Putamen (tissue), 1 donor: ENCODE data around the gene STAB1.
"Not testable (repeated sequence)": the region's sequence is repeated elsewhere in the genome, so short reads cannot be mapped to it uniquely, and the experiment has no call there.

Source experiments
- DNase-seq: peaks from one replicate; pipeline ENCODE4 v3.0.0-alpha.2; 2016; ENCODE audit warnings: low spot score

Gene STAB1

DNA sequence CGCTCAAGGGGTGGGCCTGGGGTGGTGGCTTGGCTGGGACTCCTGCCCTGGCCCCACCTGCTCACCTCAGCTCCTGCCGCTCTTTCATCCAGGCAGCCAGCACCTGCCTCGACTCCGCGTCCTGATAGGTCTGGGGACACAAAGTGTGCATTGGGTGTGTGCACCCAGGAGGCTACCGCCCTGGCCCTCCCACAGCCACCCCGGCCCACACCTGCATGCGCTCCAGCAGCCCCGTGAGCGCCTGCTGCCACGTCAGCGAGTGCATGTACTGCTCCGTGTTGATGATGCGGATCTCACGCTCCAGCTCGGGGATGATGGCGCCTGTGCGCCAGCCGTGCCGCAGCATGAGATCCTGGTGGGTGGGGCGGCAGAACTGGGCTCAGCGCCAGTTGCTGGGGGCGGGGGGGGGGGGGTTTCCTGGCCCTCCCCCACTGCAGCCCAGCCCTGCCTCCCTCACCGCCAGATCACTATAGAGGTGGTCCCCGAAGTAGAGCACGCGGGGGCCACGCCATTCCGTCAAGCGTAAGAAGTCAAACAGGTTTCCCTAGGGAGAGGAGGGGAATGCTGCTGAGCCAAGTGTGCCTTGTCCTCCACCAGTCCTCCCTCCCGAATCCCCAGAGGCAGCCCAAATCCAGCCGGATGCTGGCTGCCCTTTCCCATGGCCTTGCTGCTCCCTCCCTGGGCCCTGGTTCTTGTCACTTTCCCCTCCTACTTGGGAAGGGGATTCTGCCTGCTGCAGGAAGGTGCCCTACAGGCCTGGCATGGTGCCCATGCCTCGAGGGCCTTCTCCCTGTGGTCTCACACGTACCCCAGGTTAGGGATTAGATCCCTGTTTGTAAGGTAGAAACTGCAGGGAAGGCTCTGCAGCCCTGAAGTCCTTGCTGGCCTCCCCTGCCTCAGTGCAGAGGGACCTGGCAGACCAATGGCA is 29.9 kb downstream of the STAB1 start:
- DNase-seq = no peak

DNA sequence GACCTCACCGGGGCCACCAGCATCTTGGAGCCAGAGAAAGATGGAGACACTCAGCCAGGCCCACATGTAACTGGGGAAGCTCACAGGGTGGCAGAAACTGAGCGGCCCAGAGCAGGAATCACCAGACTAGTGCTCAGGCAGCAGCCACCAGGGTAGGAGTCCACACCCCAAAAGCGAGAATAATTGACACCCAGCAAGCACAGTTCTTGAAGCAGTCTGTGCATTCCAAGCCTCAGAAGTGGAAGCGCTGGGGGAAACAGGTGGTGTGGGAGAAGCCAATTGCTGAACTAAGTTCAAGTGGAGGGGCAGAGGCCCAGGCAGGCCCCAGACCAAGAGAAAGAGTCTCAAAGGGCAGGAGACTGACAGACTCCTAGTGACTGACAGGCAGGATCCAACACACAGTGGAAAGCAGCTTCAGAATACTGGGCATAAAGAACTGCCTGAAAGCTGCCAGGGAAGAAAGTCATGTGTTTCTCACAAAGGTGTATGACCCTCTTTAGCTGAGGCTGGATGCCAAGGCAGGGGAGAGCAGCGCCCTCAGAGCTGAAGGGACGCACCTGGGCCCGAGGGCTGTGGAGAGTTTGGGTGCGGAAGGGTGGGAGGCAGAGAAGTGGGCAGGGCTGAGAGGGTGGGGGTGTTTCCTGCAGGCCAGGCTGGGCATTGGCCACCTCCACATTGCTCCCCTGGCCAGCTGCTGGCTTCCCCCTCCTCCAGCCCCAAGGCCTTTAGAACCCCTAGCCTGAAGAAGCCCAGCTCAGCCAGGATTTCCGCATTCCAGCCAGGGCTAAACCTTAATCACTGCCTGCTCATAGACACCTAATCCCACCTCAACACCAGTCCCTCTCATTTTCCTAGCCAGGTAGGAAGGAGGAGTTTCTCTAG is 30.8 kb downstream of the STAB1 start:
- no peak for DNase-seq

DNA sequence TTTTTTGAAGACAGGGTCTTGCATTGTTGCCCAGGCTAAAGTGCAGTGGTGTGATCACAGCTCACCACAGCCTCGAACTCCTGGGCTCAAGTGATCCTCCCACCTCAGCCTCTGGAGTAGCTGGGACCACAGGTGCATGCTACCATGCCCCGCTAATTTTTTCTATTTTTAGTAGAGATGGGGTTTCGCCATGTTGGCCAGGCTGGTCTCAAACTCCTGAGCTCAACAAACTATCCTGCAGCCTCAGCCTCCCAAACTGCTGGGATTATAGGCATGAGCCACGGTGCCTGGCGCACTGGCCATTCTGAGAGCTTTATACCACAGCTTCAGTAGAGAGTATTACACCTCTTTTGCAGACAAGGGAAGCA is 31.5 kb downstream of the STAB1 start:
- DNase-seq = not testable (repeated sequence)

DNA sequence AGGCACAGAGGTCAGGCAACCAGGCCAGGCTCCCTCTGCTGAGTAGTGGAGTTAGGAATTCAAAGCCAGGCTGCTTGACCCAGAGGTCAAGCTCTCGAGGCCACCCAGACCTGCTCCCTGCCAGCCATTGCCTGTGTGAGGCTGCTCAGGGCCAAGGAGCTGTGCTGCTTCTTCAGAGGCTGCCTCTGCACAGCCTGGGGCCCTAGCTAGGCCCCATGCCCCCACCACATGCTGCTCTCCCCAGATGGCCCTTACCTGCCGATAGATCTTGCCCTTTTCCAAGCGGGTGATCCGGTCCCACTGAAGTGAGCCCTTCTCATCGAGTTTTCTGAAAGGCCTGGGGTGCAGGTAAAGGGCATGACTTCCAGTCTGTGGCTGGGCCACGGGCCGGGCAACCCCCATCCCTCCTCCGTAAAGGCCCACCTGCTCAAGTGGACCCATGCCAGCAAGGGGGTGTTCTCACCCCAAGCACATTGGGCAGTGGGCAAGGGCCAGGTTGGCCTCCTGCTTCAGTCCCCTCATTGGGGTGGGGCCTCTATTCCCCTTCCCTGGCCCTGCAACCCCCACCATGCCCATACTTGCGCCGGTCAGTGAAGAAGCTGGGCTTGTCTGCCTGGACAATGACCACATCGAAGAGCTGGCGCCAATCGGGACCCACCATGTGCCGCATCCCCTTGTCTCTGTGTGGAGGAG is 32.0 kb downstream of the STAB1 start:
- no peak for DNase-seq

DNA sequence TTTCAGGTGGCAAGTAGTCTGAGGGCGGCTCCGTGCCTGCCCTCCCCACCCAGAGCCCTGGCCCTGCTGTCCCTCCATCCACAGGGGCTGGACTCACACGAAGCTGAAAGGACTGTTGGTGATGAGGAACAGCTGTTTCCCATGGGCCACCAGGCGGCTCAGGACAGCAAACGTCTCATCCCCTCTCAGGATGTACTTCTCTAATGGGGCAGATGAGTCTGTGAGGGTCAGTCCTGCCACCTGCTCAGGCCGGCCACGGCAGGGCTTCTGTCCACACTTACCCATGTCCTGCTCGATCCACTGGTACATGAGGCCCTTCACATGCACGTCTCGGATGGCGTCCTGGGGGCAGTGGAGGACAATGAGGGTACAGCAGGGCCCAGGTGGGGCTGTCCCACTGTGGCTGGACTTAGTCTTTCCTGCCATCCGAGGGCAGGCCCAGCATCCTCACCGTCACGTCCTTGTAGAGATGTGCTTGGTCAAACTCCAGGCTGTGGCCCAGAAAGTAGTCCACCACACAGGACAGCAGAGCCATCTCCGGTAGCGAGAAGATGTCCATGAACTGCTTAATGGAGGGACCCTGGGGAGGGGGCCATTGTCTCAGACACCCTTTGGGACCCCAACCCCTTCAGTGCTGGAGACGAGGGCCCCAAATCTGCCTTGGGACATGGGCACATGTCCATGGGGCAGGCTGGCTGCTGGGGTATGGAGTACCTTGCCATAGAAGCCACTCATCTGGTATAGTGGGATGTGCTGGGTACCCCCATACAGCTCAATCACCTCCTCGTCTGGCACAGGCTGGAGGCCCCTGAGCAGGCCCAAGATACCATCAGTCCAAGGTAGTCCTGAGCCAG is 32.8 kb downstream of the STAB1 start:
- DNase-seq = no peak

DNA sequence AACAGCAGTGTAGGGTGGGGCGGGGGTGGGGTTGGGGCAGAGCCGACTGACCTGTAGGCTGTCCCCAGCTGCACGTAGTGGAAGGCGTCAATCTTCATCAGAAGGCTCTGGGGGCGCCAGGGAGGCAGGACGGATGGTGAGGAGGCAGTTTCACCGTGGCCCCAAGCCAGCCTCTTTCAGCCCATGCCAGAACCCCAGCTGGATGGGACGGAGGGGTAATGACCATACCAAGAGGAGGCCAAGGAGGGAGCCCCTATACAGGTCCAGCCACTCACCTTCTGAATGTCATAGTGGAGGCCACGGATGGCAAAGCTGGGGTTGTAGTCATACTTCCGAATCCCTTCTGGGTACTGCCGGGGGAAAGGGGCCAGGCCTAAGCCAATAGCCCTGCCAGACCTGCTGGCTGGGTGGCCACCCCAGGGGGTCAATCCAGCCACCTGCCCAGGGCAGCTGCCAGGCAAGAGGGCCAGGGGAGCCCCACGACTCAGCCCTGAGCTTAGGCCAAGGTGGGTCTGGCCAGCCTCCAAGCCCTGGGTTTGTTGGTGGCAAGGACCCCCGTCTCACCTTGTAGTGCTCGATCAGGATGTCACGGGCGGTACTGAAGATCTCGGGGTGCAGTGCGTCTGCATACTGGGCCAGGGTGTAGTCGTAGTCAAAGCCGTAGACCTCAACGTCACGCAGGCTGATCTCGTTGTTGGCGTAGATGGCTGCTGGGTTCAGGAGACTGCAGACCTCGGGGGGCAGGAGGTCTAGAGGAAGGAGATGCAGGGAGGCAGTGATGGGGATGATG is 33.6 kb downstream of the STAB1 start:
- no peak for DNase-seq

DNA sequence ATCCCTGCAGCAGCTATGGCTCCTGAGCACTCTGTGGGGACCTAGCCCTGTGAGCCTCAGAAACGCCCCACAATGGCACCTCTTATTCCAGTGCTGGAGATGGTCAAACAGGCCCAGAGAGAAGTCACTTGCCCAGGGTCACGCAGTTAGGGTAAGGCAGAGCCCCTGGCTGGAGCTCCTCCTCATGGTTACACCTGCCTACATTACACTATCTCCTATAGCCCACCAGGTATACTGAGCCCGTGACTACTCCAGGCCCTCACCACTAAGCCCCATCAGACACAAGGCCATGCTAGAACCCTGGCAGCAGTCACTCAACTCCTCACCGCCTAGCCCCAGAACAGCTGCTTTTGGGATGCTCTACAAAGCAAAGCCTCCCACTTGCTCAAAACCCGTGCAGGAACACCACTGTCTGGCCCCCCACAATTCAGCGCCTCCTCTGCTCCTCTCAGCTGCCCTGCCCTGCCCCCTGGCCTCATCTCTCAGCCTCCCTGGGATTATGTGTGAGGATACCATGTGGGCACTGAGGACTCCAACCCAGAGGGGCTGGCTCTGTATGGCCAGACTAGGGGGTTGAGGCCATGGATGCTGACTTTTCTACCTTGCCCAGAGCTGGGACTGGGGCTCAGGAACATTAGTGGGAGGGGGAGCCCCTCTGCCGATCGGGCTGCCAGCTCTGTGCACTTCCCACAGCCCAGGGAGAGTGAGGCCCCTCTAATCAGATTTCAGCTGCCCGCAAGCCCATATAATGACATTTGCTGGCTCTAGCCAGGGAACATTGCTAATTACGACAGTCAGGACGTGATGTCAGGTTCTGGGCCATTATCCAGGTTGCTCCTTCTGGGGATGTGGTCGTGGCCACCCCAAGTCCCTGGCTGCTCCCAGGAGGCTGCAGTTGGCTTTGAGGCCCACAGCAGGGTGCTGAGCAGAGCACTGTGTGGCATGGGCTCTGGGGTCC is 34.5 kb downstream of the STAB1 start:
- no peak for DNase-seq

DNA sequence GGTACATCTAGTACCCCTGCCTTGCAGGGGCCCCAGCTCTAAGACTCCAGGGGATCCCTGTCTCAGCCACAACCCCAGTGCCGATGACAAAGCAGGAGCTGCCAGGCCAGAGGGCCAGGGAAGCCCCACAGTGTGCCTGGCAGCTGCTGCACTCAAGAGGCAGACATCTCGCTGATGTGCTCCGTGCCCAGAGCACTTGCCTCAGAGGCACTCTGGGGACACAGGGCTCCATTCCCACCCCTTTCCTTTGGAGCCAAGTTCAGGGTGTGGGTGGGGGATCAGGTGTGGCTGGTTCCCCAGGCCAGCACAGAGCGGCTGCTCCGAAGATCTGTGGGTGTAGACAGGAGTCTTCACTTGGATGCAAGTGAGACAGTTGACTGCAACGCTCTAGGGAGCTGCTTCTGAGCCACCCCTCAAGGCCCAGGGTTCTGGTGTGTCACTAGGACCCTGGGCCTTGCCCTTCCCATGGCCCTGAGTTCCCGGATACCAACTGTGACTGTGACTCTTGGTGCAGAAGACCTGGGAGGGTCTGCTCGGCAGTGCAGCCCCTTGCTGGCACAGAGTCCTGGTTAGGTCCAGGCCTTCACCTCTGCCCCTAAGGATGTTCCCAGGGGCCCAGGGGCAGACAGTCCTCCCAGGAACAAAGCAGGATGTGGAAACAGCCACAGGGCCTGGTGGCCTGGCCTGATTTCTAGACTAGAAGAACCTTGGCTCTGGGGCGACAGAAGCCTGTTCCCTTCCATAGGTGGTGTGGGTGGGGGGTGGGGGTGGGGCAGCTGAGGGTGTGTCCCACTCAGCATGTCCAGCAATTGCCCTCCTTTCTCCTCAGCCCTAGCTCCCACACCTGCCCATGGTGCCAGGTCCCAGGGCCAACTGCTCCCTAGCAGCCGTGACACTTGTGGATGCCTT is 36.0 kb downstream of the STAB1 start:
- DNase-seq = no peak

DNA sequence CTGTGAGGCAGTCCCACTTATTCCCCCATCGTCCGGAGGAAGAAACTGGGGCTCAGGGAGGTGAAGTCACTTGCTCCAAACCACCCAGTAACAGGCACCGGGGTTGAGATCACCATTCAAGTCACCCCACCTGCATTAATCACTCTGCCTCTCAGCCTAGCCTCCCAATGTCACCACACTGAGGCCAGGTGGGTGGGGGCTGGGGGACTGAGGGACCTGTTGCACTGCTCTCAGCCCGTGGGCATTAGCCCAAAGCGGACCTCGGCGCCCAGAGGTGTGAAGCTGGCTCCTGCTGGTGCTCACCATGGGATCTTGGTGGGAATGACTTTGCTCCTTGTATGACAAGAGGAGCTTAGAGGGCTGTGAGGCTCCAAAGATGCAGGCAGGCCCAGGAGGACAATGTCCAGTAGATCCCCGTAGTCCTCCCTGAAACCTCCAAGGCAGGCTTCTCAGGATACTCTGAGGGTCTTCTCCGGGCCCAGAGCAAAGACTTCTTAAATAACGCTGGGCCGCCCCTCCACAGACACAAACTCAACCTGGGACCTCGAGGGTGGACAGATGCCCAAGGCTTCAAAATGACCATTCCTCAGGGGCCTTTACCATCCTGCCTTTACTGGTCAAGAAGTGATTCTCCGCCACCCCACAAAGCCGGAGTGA is 36.9 kb downstream of the STAB1 start:
- DNase-seq = no peak

DNA sequence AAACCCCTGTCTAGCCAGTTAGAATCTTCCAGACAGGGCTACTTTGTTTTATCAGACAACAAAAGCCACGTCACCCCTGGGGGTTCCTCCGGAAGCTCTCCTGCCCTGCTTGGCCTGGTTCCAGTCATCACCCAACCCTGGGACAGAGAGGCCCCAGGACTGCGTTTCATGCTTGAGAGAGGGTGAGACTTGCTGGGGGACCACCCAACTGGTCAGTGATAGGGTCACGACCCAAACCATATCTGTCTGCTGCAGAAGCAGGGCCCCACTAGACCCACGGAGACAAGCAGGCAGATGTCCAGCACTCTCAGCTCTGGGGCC is 37.3 kb downstream of the STAB1 start:
- no peak for DNase-seq

DNA sequence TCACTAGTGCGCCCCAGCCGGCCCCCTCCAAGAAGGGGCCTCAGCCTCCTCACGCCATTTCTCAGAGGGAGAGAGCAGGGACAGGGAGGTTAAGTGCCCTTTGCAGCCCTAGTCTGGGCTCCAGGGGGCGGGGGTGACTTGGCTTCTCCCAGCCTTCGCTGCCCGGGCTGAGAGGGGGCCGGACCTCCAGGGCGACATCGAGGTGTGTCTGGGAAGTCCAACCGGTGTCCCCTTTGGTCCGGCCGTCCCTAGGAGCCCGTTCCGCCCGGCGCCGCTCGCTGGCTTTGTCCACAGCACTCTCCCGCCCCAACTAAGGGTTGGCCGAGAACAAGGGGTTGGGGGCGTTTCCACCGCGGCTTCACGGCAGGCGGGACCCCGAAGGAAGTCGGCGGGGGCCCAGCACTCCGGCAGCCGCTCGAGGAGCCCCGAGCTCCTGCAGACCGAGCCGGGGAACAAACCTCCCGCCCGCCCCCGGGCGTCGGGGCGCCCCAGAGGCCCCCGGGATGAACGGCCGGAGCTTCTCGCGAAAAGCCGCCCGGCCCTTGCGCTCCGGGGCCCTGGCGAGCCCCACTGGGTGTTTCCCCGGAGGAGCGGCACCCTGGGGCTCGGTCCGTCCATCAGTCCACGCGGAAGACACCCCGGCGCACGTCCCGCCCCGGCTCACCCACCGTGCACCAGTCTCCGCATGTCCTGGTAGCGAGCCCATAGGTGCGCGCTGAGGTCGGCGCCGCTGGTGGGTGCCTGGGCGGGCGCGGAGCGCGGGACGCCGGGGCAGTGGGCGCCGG is 37.9 kb downstream of the STAB1 start:
- no peak for DNase-seq

DNA sequence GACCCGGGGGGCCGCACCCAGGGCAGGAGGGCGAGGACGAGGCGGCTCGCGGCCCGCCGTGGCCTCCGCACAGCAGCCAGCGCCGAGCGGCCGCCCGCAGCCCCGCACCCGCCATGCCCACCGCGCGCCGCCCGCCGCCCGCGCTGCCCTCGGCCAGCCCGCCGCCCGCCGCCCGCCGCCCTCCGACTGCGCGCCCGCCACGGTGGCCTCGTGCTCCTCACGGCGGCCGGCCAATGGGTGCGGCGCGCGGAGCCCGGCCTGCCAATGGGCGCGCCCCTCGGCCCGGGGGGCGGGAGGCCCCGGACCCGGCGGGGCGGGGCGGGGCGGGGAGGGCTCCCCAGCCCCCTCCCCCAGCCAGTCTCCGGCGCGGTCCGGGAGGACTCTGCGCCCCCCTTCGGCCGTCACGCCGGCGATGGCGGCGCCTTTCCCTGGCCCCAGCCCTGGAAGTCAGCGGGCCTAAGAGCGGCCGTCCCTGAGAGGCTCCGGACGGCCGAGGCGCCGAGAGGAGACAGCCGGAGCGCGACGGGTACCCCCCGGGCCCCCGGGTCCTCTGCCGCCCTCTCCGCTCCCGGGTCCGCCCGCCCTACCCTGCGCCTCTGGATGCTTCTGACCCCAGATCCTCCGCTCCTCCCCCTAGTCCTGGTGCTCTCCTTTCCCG is 38.6 kb downstream of the STAB1 start, which contains the start of gene NT5DC2:
Gene NT5DC2 (minus strand): TSS at position 235 of the 658 bp plus-strand sequence. CDS start 120 bp downstream, at position 115.
- DNase-seq = peak; percentile 51

DNA sequence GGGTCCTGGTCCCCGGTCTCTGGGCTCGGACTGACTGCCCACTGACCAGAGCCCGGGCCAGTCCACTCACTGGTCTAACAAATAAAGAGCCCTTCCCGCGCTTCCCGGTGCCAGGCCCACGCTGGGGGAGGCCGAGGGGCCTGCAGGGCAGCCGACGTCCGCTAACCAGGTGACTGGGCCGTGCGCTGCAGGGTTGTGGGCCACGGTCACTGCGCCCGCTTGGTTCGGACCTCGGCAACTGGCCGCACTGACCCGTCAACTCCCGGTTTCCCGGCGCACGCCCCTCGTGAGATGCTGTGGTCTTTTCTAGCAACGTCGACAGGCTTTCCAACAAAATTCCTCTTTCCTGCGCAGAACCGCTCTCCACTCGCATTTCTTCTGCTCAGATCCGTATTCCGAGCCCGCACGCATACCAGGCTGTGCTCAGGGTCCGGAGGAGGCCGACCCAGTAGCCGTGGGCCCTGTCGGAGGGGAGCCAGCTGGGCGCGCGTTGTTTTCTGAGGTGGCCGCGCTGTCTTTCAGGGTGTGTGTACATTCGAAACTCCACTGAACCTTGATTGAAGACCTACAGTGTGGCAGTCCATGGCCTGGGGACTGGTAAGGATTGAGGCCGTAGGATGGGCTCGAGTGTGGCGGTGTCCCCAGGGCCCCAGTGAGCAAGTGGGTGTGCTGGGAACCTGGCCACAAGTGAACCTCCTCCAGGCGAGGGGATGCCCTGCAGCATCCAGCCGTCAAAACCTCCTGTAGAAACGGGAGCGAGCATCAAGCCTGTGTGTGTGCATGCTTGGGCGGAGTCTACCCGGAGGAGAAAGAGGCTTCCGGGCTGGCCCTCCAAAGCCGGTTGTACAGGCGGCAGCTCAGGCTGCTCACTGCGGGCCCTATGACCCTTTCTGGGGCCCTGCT is 39.4 kb downstream of the STAB1 start:
- no peak for DNase-seq

DNA sequence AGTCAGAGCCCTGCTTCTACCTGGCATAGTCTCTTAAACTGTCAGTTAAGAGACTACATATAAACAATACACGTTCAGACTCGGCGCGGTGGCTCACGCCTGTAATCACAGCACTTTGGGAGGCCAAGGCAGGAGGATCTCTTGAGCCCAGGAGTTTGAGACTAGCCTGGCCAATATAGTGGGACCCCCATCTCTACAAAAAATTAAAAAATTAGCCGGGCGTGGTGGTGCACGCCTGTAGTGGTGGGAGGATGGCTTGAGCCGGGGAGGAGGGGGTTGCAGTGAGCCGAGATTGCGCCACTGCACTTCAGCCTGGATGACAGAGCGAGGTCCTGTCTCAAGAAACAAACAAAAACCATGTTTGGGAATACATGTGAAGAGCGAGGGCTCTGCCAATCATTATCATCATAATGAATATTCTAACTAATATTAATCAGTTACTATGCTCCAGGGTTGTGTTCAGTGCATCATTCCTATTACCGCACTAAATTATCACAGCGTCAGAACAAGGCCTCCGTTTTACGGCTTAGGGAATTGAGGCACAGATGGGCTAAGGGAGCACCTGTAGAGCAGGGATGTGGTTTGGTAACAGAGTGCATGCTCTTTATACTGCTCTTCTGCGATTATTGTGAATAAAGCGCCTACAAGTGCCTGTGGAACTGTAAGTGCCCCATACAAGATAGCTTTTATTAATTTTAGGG is 40.4 kb downstream of the STAB1 start:
- no peak for DNase-seq

DNA sequence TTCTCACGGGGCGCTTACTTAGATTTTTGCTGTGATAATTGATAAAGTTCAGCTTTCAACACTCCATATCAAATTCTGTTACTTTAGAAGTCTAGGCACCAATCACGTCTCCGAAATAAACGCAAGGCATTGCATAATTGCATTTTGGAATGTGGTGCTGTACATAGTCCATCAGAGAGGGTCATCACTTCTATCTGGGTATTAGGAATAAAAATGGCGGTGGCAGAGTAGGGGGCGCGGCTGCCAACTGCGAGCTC is 40.9 kb downstream of the STAB1 start:
- no peak for DNase-seq
